CD14-positive monocyte (primary cell): ENCODE measurements around the gene SP110. TPM values are rescaled to one million over a fixed set of nuclear protein-coding genes. Genes with fewer than 3 reads are reported as not detected.

Experiments
- DNase-seq, 3 donors: peaks; one replicate each; pipeline ENCODE4 v3.0.0-alpha.2; 2011 to 2022
- H2AFZ ChIP-seq: 2 replicates; pipeline ENCODE4 v1.6.0; 2012; ENCODE audit warnings: mild to moderate bottlenecking, low read depth, low read length, inconsistent platforms; ENCODE audit not compliant: insufficient read depth, poor library complexity, severe bottlenecking
- H3K27ac ChIP-seq, 2 donors: 1 replicate in 1 of 2; 2 replicates in 1 of 2; pipeline ENCODE4 v1.5.1; 2012 to 2013; ENCODE audit warnings: low read length in 2 of 2, control low read depth in 1 of 2, inconsistent platforms in 1 of 2, low read depth in 1 of 2, mild to moderate bottlenecking in 1 of 2
- H3K27me3 ChIP-seq, 2 donors: one replicate each; pipeline versions ENCODE4 v1.6.0 to v1.6.1; 2011 to 2013; ENCODE audit warnings: low read length in 2 of 2; ENCODE audit not compliant: control insufficient read depth in 2 of 2, insufficient read depth in 2 of 2
- H3K36me3 ChIP-seq, 2 donors: replicated peaks in 1 of 2; 1 replicate in 1 of 2; 2 replicates in 1 of 2; pipeline versions ENCODE4 v1.5.1 to v1.6.1; 2012 to 2013; ENCODE audit warnings: low read length in 2 of 2, control low read depth in 1 of 2, inconsistent platforms in 1 of 2, mild to moderate bottlenecking in 1 of 2; ENCODE audit not compliant: insufficient read depth in 2 of 2, control insufficient read depth in 1 of 2
- H3K4me1 ChIP-seq, 2 donors: 1 replicate in 1 of 2; 2 replicates in 1 of 2; pipeline versions ENCODE4 v1.5.1 to v1.6.1; 2012 to 2013; ENCODE audit warnings: low read length in 2 of 2, control low read depth in 1 of 2, inconsistent platforms in 1 of 2, mild to moderate bottlenecking in 1 of 2, moderate library complexity in 1 of 2; ENCODE audit not compliant: insufficient read depth in 2 of 2, control insufficient read depth in 1 of 2
- H3K4me2 ChIP-seq: replicated peaks from 2 replicates; pipeline ENCODE3; 2012; ENCODE audit warnings: low read length, moderate library complexity, mild to moderate bottlenecking; ENCODE audit not compliant: poor library complexity, severe bottlenecking; ENCODE audit errors: extremely low read depth
- H3K4me3 ChIP-seq, 3 experiments: fragments of 200-600 bp in 1 of 3; sonication (generic) in 1 of 3; replicated peaks in 1 of 3; 1 replicate in 2 of 3; 2 replicates in 1 of 3; pipeline ENCODE4 v1.5.1; 2011 to 2013; ENCODE audit warnings: low read length in 3 of 3, mild to moderate bottlenecking in 3 of 3, control low read depth in 2 of 3, low read depth in 2 of 3, inconsistent platforms in 1 of 3, moderate library complexity in 1 of 3
- H3K79me2 ChIP-seq: 2 replicates; pipeline ENCODE4 v1.6.0; 2012; ENCODE audit warnings: mild to moderate bottlenecking, control low read depth, inconsistent platforms, low read length, moderate library complexity; ENCODE audit not compliant: insufficient read depth
- H3K9ac ChIP-seq: 2 replicates; pipeline ENCODE4 v1.6.0; 2017; ENCODE audit warnings: low read length, mild to moderate bottlenecking; ENCODE audit not compliant: insufficient read depth, poor library complexity, severe bottlenecking
- H3K9me3 ChIP-seq, 2 donors: replicated peaks in 1 of 2; 1 replicate in 1 of 2; 2 replicates in 1 of 2; pipeline versions ENCODE4 v1.5.1 to v1.6.1; 2012 to 2013; ENCODE audit warnings: low read length in 2 of 2, control low read depth in 1 of 2; ENCODE audit not compliant: control insufficient read depth in 1 of 2, insufficient read depth in 1 of 2
- H4K20me1 ChIP-seq: 2 replicates; pipeline ENCODE4 v1.6.0; 2012; ENCODE audit warnings: mild to moderate bottlenecking, low read length, control low read depth, moderate library complexity; ENCODE audit not compliant: insufficient read depth
- H3K27ac Mint-ChIP-seq, 7 donors: one replicate each; pipeline ENCODE4 v1.8.0; 2020; ENCODE audit warnings: mild to moderate bottlenecking in 7 of 7, mixed read lengths in 7 of 7, moderate library complexity in 6 of 7, inconsistent platforms in 2 of 7
- H3K27me3 Mint-ChIP-seq, 3 donors: one replicate each; pipeline ENCODE4 v1.8.0; 2021 to 2022; ENCODE audit warnings: low read depth in 3 of 3, mild to moderate bottlenecking in 3 of 3, mixed read lengths in 3 of 3, moderate library complexity in 3 of 3, inconsistent platforms in 1 of 3
- H3K36me3 Mint-ChIP-seq, 2 donors: one replicate each; pipeline ENCODE4 v1.8.0; 2020; ENCODE audit warnings: mixed read lengths in 2 of 2, inconsistent platforms in 1 of 2, mild to moderate bottlenecking in 1 of 2
- H3K4me1 Mint-ChIP-seq: one replicate; pipeline ENCODE4 v1.8.0; 2020; ENCODE audit warnings: mild to moderate bottlenecking, mixed read lengths
- H3K4me3 Mint-ChIP-seq, 2 donors: one replicate each; pipeline ENCODE4 v1.8.0; 2020; ENCODE audit warnings: mild to moderate bottlenecking in 2 of 2, mixed read lengths in 2 of 2, moderate library complexity in 1 of 2
- H3K9me3 Mint-ChIP-seq, 7 donors: one replicate each; pipeline ENCODE4 v1.8.0; 2020 to 2022; ENCODE audit warnings: mixed read lengths in 7 of 7, mild to moderate bottlenecking in 6 of 7, moderate library complexity in 6 of 7, inconsistent platforms in 2 of 7
- CTCF ChIP-seq: fragments of 200-600 bp; IDR thresholded peaks from one replicate; pipeline ENCODE4 v1.8.0; 2022; ENCODE audit warnings: antibody characterized with exemption, mild to moderate bottlenecking
- WGBS: methylation state at CpG from one replicate; pipeline ENCODE4 v1.1.5; 2013; ENCODE audit warnings: missing lambda C conversion rate; ENCODE audit not compliant: insufficient coverage; 5-methylcytosine and 5-hydroxymethylcytosine counted together
- intact Hi-C, 2 donors: fragments of 100-400 bp; cut with micrococcal nuclease; formaldehyde crosslinking; loops; one replicate each; pipeline versions ENCODE4 v1.15.0 to v1.15.1; 2023
- polyA plus RNA-seq, 3 donors: library from polyadenylated mRNA; depleted of rRNA in 1 of 3; unstranded in 2 of 3; stranded (reverse) in 1 of 3; fragments of 300-500 nt in 2 of 3; fragments of >200 nt in 1 of 3; fragmentation: Illumina TruSeq in 2 of 3; gene quantifications; 1 replicate in 2 of 3; 2 replicates in 1 of 3; pipeline ENCODE4 v1.2.3, GENCODE V29; 2012 to 2021

The SP110 gene
- polyA plus RNA-seq, 3 donors: 39.1 to 66.1 (median 65.5) TPM

GRCh38 chr2:230256733-230257332, 37.0 kb upstream of the SP110 start:
- Mint-ChIP-seq H3K27me3 (peaks cover 0 to 2% (median 0%) of the 10 kb centered on the region in 3 donors), H3K4me3 (no peak overlapping the region), H3K4me1 (no peaks in the 10 kb centered on the region), H3K36me3 (peaks cover 0 to 3% of the 10 kb centered on the region in 2 donors), H3K27ac (no peak overlapping the region), H3K9me3 (peaks cover 0 to 7% (median 0%) of the 10 kb centered on the region in 7 donors)
- Histone ChIP-seq H3K4me3 (no peak overlapping the region), H3K9me3 (no peaks in the 10 kb centered on the region), H3K27me3 (no peaks in the 10 kb centered on the region), H3K4me2 (no peak overlapping the region), H3K27ac (no peak overlapping the region), H4K20me1 (no peaks in the 10 kb centered on the region), H3K79me2 (no peaks in the 10 kb centered on the region), H3K9ac (no peak overlapping the region), H3K4me1 (no peaks in the 10 kb centered on the region), H2AFZ (no peak overlapping the region), H3K36me3 (no peaks in the 10 kb centered on the region)
- no peak for DNase-seq
- 94% methylated on average over 2 of the region's 3 CpGs for WGBS
- TF ChIP-seq CTCF: no peak
- intact Hi-C loops: no loop called here

GRCh38 chr2:230254152-230254881, 34.5 kb upstream of the SP110 start:
- H3K27ac ChIP-seq: no peak overlapping the region

More at GRCh38 chr2:230254152-230254881, 34.5 kb upstream of the SP110 start:
- no peak for TF ChIP-seq CTCF
- intact Hi-C loops: no loop called here
- H3K27ac Mint-ChIP-seq: no peak overlapping the region
- H3K79me2 ChIP-seq: no peaks in the 10 kb centered on the region
- H3K4me1 Mint-ChIP-seq: no peaks in the 10 kb centered on the region
- 100% methylated on average over 1 of the region's 4 CpGs for WGBS
- no peak overlapping the region for H2AFZ ChIP-seq
- H3K9ac ChIP-seq: no peak overlapping the region
- no peak overlapping the region for H3K4me2 ChIP-seq
- no peaks in the 10 kb centered on the region for H3K9me3 ChIP-seq
- peaks cover 0 to 2% (median 0%) of the 10 kb centered on the region in 3 donors for H3K27me3 Mint-ChIP-seq
- no peaks in the 10 kb centered on the region for H3K36me3 ChIP-seq
- no peak for DNase-seq
- no peak overlapping the region for H3K4me3 Mint-ChIP-seq
- H3K36me3 Mint-ChIP-seq: peaks cover 0 to 3% of the 10 kb centered on the region in 2 donors
- H4K20me1 ChIP-seq: no peaks in the 10 kb centered on the region
- no peaks in the 10 kb centered on the region for H3K9me3 Mint-ChIP-seq
- no peaks in the 10 kb centered on the region for H3K27me3 ChIP-seq
- H3K4me1 ChIP-seq: no peaks in the 10 kb centered on the region
- H3K4me3 ChIP-seq: no peak overlapping the region
